Gastroesophageal sphincter (tissue), 3 donors: ENCODE measurements around the gene EPAS1.

ENCODE experiments used
- CTCF ChIP-seq, 4 experiments: fragments of 200-600 bp in 2 of 4; fragments of 450-650 bp in 2 of 4; sonication (generic) in 1 of 4; IDR thresholded peaks; one replicate each; pipeline ENCODE4 v1.5.1; 2017 to 2019; ENCODE audit warnings: antibody characterized with exemption in 4 of 4, mild to moderate bottlenecking in 2 of 4, moderate library complexity in 2 of 4
- EP300 ChIP-seq: sonication (generic); formaldehyde crosslinking; IDR thresholded peaks from one replicate; pipeline ENCODE4 v1.6.1; 2017; ENCODE audit warnings: antibody characterized with exemption, mild to moderate bottlenecking
- POLR2A ChIP-seq, 2 donors: fragments of 450-650 bp; IDR thresholded peaks; one replicate each; pipeline ENCODE4 v1.6.1; 2017; ENCODE audit warnings: antibody characterized with exemption in 2 of 2, mild to moderate bottlenecking in 2 of 2, moderate library complexity in 1 of 2

DNA sequence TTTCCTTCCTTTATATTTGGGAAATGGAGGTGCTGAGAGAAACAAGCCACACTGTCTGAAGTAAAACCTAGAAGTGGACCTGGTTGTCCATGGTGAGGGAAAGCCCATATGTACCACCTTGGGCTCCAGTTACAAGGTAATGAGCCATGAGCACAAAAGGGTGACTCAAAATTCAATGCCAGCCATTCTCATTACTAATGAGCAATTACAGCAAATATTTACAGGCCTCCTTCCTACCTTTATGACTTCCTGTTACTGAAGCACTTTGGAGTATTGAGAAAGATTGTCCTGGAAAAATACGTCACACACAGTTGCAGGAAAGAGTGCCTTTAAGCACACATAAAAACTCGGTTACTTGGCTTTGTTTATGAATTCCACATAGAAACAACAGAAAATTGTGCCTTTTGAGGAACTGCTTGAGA lies 9.1 kb downstream of the EPAS1 start:
- TF ChIP-seq CTCF (IDR thresholded peaks at IDR 0.05) (no peak), POLR2A (IDR thresholded peaks at IDR 0.05) (no peak), EP300 (no peak)
